A549 (cell line): ENCODE results near the gene ROS1.

Experiments used
- BCL3 ChIP-seq: fragments of >200 bp; sonication (Bioruptor Twin); formaldehyde crosslinking; IDR thresholded peaks from 3 replicates; pipeline ENCODE4 v1.6.1; 2016
- CBX2 ChIP-seq: fragments of 200-600 bp; sonication (generic); IDR thresholded peaks from 2 replicates; pipeline ENCODE4 v1.6.1; 2016; ENCODE audit warnings: low read depth, mild to moderate bottlenecking, borderline replicate concordance
- CTCF ChIP-seq: fragments of >200 bp; sonication (Bioruptor Twin); formaldehyde crosslinking; IDR thresholded peaks from 3 replicates; pipeline ENCODE4 v1.5.1; 2016
- EP300 ChIP-seq, 2 experiments: fragments of >200 bp; sonication (Bioruptor Twin); formaldehyde crosslinking; IDR thresholded peaks; 2 replicates in 1 of 2; 3 replicates in 1 of 2; pipeline ENCODE4 v1.6.1; 2016 to 2017
- FOSL2 ChIP-seq, 2 experiments: fragments of 450-650 bp in 1 of 2; fragments of >200 bp in 1 of 2; sonication (Bioruptor Twin) in 1 of 2; formaldehyde crosslinking; IDR thresholded peaks; 2 replicates each; pipeline versions ENCODE4 v1.5.0 to v1.6.1; 2016 to 2020; ENCODE audit warnings: mild to moderate bottlenecking in 1 of 2, moderate library complexity in 1 of 2
- HDAC2 ChIP-seq: fragments of 200-600 bp; sonication (generic); IDR thresholded peaks from 2 replicates; pipeline ENCODE4 v1.6.1; 2016
- MAFK ChIP-seq: fragments of 450-650 bp; IDR thresholded peaks from 2 replicates; pipeline ENCODE4 v1.6.1; 2014; ENCODE audit not compliant: partially characterized antibody
- NR3C1 ChIP-seq: fragments of >200 bp; sonication (Bioruptor Twin); formaldehyde crosslinking; IDR thresholded peaks from 3 replicates; pipeline ENCODE4 v1.6.1; 2017
- POLR2A ChIP-seq: IDR thresholded peaks from 2 replicates; pipeline ENCODE4 v1.6.1; 2012; ENCODE audit warnings: mild to moderate bottlenecking, low read length
- POLR2AphosphoS2 ChIP-seq: conservative IDR thresholded peaks from 2 replicates; pipeline ENCODE4 v1.6.1; 2012; ENCODE audit warnings: low read length, improper control_type of control experiment, inconsistent platforms
- REST ChIP-seq: fragments of 200-600 bp; sonication (generic); IDR thresholded peaks from 2 replicates; pipeline ENCODE4 v1.6.1; 2016; ENCODE audit warnings: antibody characterized with exemption, mild to moderate bottlenecking, moderate library complexity
- ZFP36 ChIP-seq: fragments of 450-650 bp; IDR thresholded peaks from 2 replicates; pipeline ENCODE4 v1.6.1; 2014; ENCODE audit warnings: borderline replicate concordance; ENCODE audit not compliant: partially characterized antibody

GRCh38 chr6:117456250-117456649 is 30.5 kb upstream of the ROS1 start:
- no peak for TF ChIP-seq POLR2A
- TF ChIP-seq POLR2AphosphoS2: no peak
- no peak for TF ChIP-seq CTCF
- TF ChIP-seq FOSL2 (IDR thresholded peaks at IDR 0.05): no peak
- TF ChIP-seq FOSL2 (CRISPR knock-in tag; IDR thresholded peaks at IDR 0.05): no peak
- no peak for TF ChIP-seq EP300 (IDR thresholded peaks at IDR 0.05)
- TF ChIP-seq REST: no peak
- no peak for TF ChIP-seq CBX2
- no peak for TF ChIP-seq MAFK
- no peak for TF ChIP-seq BCL3
- TF ChIP-seq NR3C1: no peak
- TF ChIP-seq HDAC2: no peak
- TF ChIP-seq ZFP36: no peak
